CD8-positive, alpha-beta memory T cell (primary cell): ENCODE results near the gene STXBP6. TPM values are rescaled to one million over a fixed set of nuclear protein-coding genes. Genes with fewer than 3 reads are reported as not detected.

Experiments used
- CTCF ChIA-PET: fragments of 350-600 bp; sonication (Branson Sonifier 250); formaldehyde crosslinking; loops from one replicate; lab custom pipeline; 2021; ENCODE audit warnings: antibody characterized with exemption; lab: Charles Lee
- POLR2A ChIA-PET: fragments of 350-600 bp; sonication (Branson Sonifier 250); formaldehyde crosslinking; loops from one replicate; lab custom pipeline; 2021; ENCODE audit warnings: antibody characterized with exemption; lab: Charles Lee
- DNase-seq, 5 donors: peaks; one replicate each; pipeline versions ENCODE4 v3.0.0 to v3.0.0-alpha.2; 2020 to 2022; ENCODE audit warnings: mixed read lengths in 1 of 5
- H3K27ac ChIP-seq: one replicate; pipeline ENCODE4 v1.7.0; 2013; ENCODE audit warnings: low read depth, mild to moderate bottlenecking, low read length, moderate library complexity
- H3K27me3 ChIP-seq: 2 replicates; pipeline ENCODE4 v1.7.0; 2013; ENCODE audit warnings: low read length, mild to moderate bottlenecking; ENCODE audit not compliant: insufficient read depth, poor library complexity, severe bottlenecking
- H3K36me3 ChIP-seq: 2 replicates; pipeline ENCODE4 v1.7.0; 2013; ENCODE audit warnings: mild to moderate bottlenecking, low read length, moderate library complexity; ENCODE audit not compliant: insufficient read depth
- H3K4me1 ChIP-seq: 2 replicates; pipeline ENCODE4 v1.7.0; 2013; ENCODE audit warnings: mild to moderate bottlenecking, low read length, moderate library complexity; ENCODE audit not compliant: insufficient read depth
- H3K4me3 ChIP-seq: 2 replicates; pipeline ENCODE4 v1.7.0; 2013; ENCODE audit warnings: mild to moderate bottlenecking, low read length
- H3K9me3 ChIP-seq: 2 replicates; pipeline ENCODE4 v1.7.0; 2013; ENCODE audit warnings: mild to moderate bottlenecking, low read length
- H3K27ac Mint-ChIP-seq, 8 donors: one replicate each; pipeline ENCODE4 v1.8.0; 2020 to 2021; ENCODE audit warnings: mixed read lengths in 8 of 8, mild to moderate bottlenecking in 6 of 8, inconsistent platforms in 3 of 8, moderate library complexity in 3 of 8
- H3K27me3 Mint-ChIP-seq, 2 donors: one replicate each; pipeline ENCODE4 v1.8.0; 2020 to 2021; ENCODE audit warnings: mixed read lengths in 2 of 2, mild to moderate bottlenecking in 1 of 2, moderate library complexity in 1 of 2
- H3K36me3 Mint-ChIP-seq, 3 donors: one replicate each; pipeline ENCODE4 v1.8.0; 2020 to 2021; ENCODE audit warnings: mixed read lengths in 3 of 3, inconsistent platforms in 1 of 3, mild to moderate bottlenecking in 1 of 3
- H3K4me1 Mint-ChIP-seq, 3 donors: one replicate each; pipeline ENCODE4 v1.8.0; 2020 to 2021; ENCODE audit warnings: mixed read lengths in 3 of 3, inconsistent platforms in 1 of 3, mild to moderate bottlenecking in 1 of 3
- H3K4me3 Mint-ChIP-seq, 7 donors: one replicate each; pipeline ENCODE4 v1.8.0; 2020 to 2021; ENCODE audit warnings: mixed read lengths in 7 of 7, mild to moderate bottlenecking in 6 of 7, moderate library complexity in 4 of 7, inconsistent platforms in 2 of 7
- H3K9me3 Mint-ChIP-seq, 5 donors: one replicate each; pipeline ENCODE4 v1.8.0; 2020 to 2022; ENCODE audit warnings: mixed read lengths in 5 of 5, mild to moderate bottlenecking in 3 of 5, moderate library complexity in 2 of 5, inconsistent platforms in 1 of 5
- polyA plus RNA-seq: library from polyadenylated mRNA; unstranded; fragments of 300-500 nt; fragmentation: Illumina TruSeq; gene quantifications from one replicate; pipeline ENCODE4 v1.2.3, GENCODE V29; 2021
- total RNA-seq, 2 experiments: library from RNA; stranded (reverse); gene quantifications; one replicate each; pipeline ENCODE4 v1.2.3, GENCODE V29; 2021

The STXBP6 gene
- total and polyA plus RNA-seq, 3 experiments from 2014 or later, result 0.28 to 0.38 TPM; not detected in 1

- Mint-ChIP-seq H3K36me3 (no peaks in the 10 kb centered on the region), H3K4me1 (no peaks in the 10 kb centered on the region), H3K27me3 (peaks cover 14 to 31% of the 10 kb centered on the region in 2 donors), H3K4me3 (no peak overlapping the region), H3K9me3 (peaks cover 3 to 7% (median 4%) of the 10 kb centered on the region in 5 donors), H3K27ac (no peak overlapping the region)
- H3K9me3 ChIP-seq, result no peaks in the 10 kb centered on the region
- no peak for DNase-seq
- ChIA-PET POLR2A (no interaction called here), CTCF (no interaction called here)
- no peak overlapping the region for H3K4me3 ChIP-seq
- no peak overlapping the region for H3K27ac ChIP-seq
- H3K36me3 ChIP-seq, result no peaks in the 10 kb centered on the region
- no peaks in the 10 kb centered on the region for H3K27me3 ChIP-seq
- H3K4me1 ChIP-seq, result no peaks in the 10 kb centered on the region
Measured at GRCh38 chr14:24895622-24896021, 154.3 kb downstream of the STXBP6 start.

DNA sequence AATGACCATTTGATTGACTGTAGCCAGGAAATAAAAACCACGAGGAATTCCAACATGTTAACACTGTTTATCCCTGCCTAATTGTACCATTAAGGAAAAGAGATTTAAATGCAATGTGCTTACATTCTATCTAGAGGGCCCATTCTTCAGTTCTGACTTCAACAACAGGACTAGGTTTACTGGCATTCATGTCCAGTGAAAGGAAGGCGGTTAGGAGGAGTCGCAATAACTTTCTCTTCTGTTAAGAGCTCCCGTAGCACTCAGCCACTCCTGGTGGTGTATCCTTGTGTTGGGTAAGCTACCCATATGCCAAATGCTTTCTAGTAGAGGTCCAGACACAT, 154.7 kb downstream of the STXBP6 start:
- H3K9me3 ChIP-seq, result peaks cover 2% of the 10 kb centered on the region
- Mint-ChIP-seq H3K36me3 (no peaks in the 10 kb centered on the region), H3K27me3 (peaks cover 15 to 29% of the 10 kb centered on the region in 2 donors), H3K27ac (no peak overlapping the region), H3K4me1 (no peaks in the 10 kb centered on the region), H3K4me3 (no peak overlapping the region), H3K9me3 (peaks cover 4 to 10% (median 8%) of the 10 kb centered on the region in 5 donors)
- DNase-seq, result no peak
- no peaks in the 10 kb centered on the region for H3K36me3 ChIP-seq
- ChIA-PET POLR2A (no interaction called here), CTCF (no interaction called here)
- H3K27ac ChIP-seq, result no peak overlapping the region
- H3K4me3 ChIP-seq, result no peak overlapping the region
- no peaks in the 10 kb centered on the region for H3K27me3 ChIP-seq
- no peaks in the 10 kb centered on the region for H3K4me1 ChIP-seq

- POLR2A ChIA-PET, result no interaction called here
Measured at GRCh38 chr14:24894583-24895242, 155.2 kb downstream of the STXBP6 start.

GRCh38 chr14:24892497-24893051, 157.4 kb downstream of the STXBP6 start:
- no peak for DNase-seq
- H3K27me3 ChIP-seq, result no peaks in the 10 kb centered on the region
- Mint-ChIP-seq H3K27me3 (peaks cover 28 to 40% of the 10 kb centered on the region in 2 donors), H3K27ac (no peak overlapping the region), H3K4me3 (no peak overlapping the region), H3K9me3 (peaks cover 8 to 20% (median 14%) of the 10 kb centered on the region in 5 donors), H3K36me3 (no peaks in the 10 kb centered on the region), H3K4me1 (no peaks in the 10 kb centered on the region)
- H3K9me3 ChIP-seq, result peaks cover 6% of the 10 kb centered on the region
- POLR2A ChIA-PET, result no interaction called here
- no peaks in the 10 kb centered on the region for H3K4me1 ChIP-seq
- no peak overlapping the region for H3K4me3 ChIP-seq
- CTCF ChIA-PET, result no interaction called here
- no peaks in the 10 kb centered on the region for H3K36me3 ChIP-seq
- H3K27ac ChIP-seq, result no peak overlapping the region

More at GRCh38 chr14:24894583-24895242, 155.2 kb downstream of the STXBP6 start:
- Mint-ChIP-seq H3K4me1 (no peaks in the 10 kb centered on the region), H3K27ac (no peak overlapping the region), H3K9me3 (peaks cover 8 to 15% (median 11%) of the 10 kb centered on the region in 5 donors), H3K36me3 (no peaks in the 10 kb centered on the region), H3K27me3 (peaks cover 17 to 29% of the 10 kb centered on the region in 2 donors), H3K4me3 (no peak overlapping the region)
- Histone ChIP-seq H3K27ac (no peak overlapping the region), H3K9me3 (peaks cover 6% of the 10 kb centered on the region), H3K27me3 (no peaks in the 10 kb centered on the region), H3K36me3 (no peaks in the 10 kb centered on the region), H3K4me1 (no peaks in the 10 kb centered on the region), H3K4me3 (no peak overlapping the region)
- CTCF ChIA-PET, result no interaction called here
- DNase-seq, result no peak

- Histone ChIP-seq H3K27me3 (no peaks in the 10 kb centered on the region), H3K9me3 (peaks cover 6% of the 10 kb centered on the region), H3K27ac (no peak overlapping the region), H3K4me1 (no peaks in the 10 kb centered on the region), H3K4me3 (no peak overlapping the region), H3K36me3 (no peaks in the 10 kb centered on the region)
- Mint-ChIP-seq H3K4me3 (no peak overlapping the region), H3K27me3 (peaks cover 30 to 46% of the 10 kb centered on the region in 2 donors), H3K27ac (peak overlapping the region in 1 of 8 donors; percentile 3), H3K36me3 (no peaks in the 10 kb centered on the region), H3K9me3 (peaks cover 8 to 20% (median 14%) of the 10 kb centered on the region in 5 donors), H3K4me1 (no peaks in the 10 kb centered on the region)
- no peak for DNase-seq
- CTCF ChIA-PET, result no interaction called here
- POLR2A ChIA-PET, result no interaction called here
Measured at GRCh38 chr14:24891987-24892496, 157.9 kb downstream of the STXBP6 start.

DNA sequence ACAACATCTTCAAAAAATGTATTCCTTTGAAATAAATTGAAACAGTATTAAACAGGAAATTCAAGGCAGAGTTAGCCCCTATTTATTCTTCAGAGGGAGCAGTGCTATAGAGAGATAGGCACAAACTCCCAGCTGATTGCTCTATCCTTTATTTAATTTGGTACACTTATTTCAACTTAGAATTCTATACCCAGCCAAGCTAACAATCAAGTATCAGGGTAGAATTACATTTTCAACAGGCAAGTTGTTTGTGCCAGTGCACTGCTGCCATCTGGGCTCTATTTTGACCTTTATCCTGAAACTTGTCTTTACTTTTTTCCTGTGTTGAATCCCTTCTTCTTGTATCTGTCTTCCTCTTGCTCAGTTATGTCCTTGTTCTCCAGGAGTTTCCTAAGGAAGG, 159.2 kb downstream of the STXBP6 start:
- ChIA-PET POLR2A (no interaction called here), CTCF (no interaction called here)
- H3K4me1 Mint-ChIP-seq, result no peaks in the 10 kb centered on the region
- no peak overlapping the region for H3K27ac ChIP-seq
- H3K9me3 Mint-ChIP-seq, result peaks cover 8 to 20% (median 14%) of the 10 kb centered on the region in 5 donors
- no peaks in the 10 kb centered on the region for H3K36me3 ChIP-seq
- H3K9me3 ChIP-seq, result peaks cover 6% of the 10 kb centered on the region
- no peak overlapping the region for H3K4me3 ChIP-seq
- no peak overlapping the region for H3K27ac Mint-ChIP-seq
- no peak overlapping the region for H3K4me3 Mint-ChIP-seq
- no peak for DNase-seq
- peaks cover 28 to 45% of the 10 kb centered on the region in 2 donors for H3K27me3 Mint-ChIP-seq
- H3K27me3 ChIP-seq, result no peaks in the 10 kb centered on the region
- H3K36me3 Mint-ChIP-seq, result no peaks in the 10 kb centered on the region
- no peaks in the 10 kb centered on the region for H3K4me1 ChIP-seq

DNA sequence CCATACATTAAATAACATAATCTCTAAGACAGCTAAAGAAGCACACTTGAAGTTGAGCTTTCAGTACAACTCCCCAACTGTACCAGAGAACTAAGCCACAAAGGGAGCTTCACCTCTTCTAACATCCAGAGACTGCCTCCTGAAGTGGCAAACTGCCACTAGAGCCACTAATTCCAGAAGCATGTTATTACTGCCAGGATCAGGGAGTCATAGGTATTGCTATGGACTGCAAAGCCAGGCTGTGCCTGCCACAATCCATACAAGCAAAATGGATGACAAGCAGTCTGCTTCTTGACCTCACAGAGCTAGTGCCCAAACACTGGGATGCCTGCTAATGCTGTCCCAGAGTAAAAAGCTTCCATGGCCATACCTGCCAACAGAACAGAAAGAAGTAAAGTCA, 160.1 kb downstream of the STXBP6 start:
- Histone ChIP-seq H3K36me3 (no peaks in the 10 kb centered on the region), H3K27ac (no peak overlapping the region), H3K4me1 (no peaks in the 10 kb centered on the region), H3K9me3 (peaks cover 6% of the 10 kb centered on the region), H3K4me3 (no peak overlapping the region), H3K27me3 (no peaks in the 10 kb centered on the region)
- H3K4me3 Mint-ChIP-seq, result no peak overlapping the region
- H3K27me3 Mint-ChIP-seq, result peaks cover 26 to 42% of the 10 kb centered on the region in 2 donors
- CTCF ChIA-PET, result no interaction called here
- POLR2A ChIA-PET, result no interaction called here
- H3K36me3 Mint-ChIP-seq, result no peaks in the 10 kb centered on the region
- no peak for DNase-seq
- no peaks in the 10 kb centered on the region for H3K4me1 Mint-ChIP-seq
- peaks cover 8 to 20% (median 14%) of the 10 kb centered on the region in 5 donors for H3K9me3 Mint-ChIP-seq
- H3K27ac Mint-ChIP-seq, result no peak overlapping the region

- Histone ChIP-seq H3K36me3 (no peaks in the 10 kb centered on the region), H3K9me3 (peaks cover 6% of the 10 kb centered on the region), H3K27me3 (no peaks in the 10 kb centered on the region), H3K27ac (no peak overlapping the region), H3K4me1 (no peaks in the 10 kb centered on the region), H3K4me3 (no peak overlapping the region)
- no peak overlapping the region for H3K27ac Mint-ChIP-seq
- H3K27me3 Mint-ChIP-seq, result peaks cover 22 to 39% of the 10 kb centered on the region in 2 donors
- ChIA-PET CTCF (no interaction called here), POLR2A (no interaction called here)
- DNase-seq, result no peak
- H3K4me1 Mint-ChIP-seq, result no peaks in the 10 kb centered on the region
- no peak overlapping the region for H3K4me3 Mint-ChIP-seq
- no peaks in the 10 kb centered on the region for H3K36me3 Mint-ChIP-seq
- H3K9me3 Mint-ChIP-seq, result peaks cover 8 to 20% (median 14%) of the 10 kb centered on the region in 5 donors
Measured at GRCh38 chr14:24888532-24888931, 161.4 kb downstream of the STXBP6 start.
